HG03558 (cell line): ENCODE results near the gene RCAN2.
"Not testable (repeated sequence)": the region's sequence is repeated elsewhere in the genome, so short reads cannot be mapped to it uniquely, and the experiment has no call there.

Source experiments
- ATAC-seq: cut with Tn5 transposase; IDR thresholded peaks from one replicate; pipeline ENCODE4 v1.9.1; 2021; ENCODE audit warnings: moderate number of reproducible peaks; ENCODE audit not compliant: unreplicated experiment; ENCODE audit errors: extremely low read depth

Gene RCAN2

DNA sequence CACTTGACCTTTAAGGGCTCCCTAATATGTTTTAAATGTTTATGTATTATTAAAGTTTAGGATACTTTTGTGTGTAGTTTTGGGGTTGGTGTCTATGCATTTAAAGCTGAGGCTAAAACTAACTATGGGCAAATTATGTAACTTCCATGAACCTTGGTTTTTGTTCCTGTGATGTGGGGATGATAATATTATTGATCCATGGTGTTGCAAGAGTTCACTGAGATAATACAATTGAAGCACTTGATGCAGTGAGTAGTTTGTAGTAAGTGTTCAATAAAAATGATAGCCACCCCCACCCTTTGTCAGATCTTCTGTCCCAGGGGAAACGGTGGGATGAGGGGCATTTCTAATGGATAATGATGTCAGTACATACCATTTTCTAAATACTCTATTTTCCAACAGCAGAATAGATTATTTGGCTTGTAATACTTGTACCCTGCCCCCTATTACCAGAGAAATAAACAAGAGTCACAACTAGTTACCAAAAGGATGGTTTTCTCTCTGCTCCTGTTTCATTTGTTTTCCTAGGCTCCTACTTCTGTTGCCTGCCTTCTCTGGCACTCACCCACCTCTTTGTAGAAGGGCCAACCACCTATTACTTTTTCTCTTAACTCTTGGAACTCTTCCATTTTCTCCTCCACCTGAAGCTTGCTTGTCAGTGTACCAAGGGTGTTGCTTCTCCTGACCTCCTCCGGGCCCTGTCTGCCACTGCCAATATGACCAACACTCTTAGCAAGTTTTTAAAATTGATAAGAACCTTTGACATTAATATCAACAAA, 97.9 kb downstream of the RCAN2 start:
- ATAC-seq = no peak

DNA sequence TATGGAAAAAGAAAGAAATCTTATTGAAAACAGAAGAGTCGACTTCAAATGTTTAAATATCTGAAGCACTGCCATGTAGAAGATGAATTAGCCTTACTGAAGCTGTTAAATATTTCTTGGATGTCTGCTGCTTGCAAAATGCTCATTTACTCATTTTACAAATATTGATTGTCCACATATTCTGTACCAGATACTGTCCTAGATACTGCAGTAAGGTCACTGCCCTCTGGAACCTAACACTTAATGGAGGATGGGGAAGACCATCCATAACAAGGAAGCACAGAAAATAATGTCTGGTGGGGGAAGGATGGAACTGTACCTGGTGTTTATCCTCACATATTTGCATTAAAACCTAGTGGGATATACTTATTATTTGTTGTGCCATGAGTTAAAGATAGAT, 99.0 kb downstream of the RCAN2 start:
- ATAC-seq = no peak

- no peak for ATAC-seq
These were observed 100.9 kb downstream of the RCAN2 start for GRCh38 chr6:46390153-46390876.

- not testable (repeated sequence) for ATAC-seq
These were observed 103.5 kb downstream of the RCAN2 start for GRCh38 chr6:46387728-46388127.

DNA sequence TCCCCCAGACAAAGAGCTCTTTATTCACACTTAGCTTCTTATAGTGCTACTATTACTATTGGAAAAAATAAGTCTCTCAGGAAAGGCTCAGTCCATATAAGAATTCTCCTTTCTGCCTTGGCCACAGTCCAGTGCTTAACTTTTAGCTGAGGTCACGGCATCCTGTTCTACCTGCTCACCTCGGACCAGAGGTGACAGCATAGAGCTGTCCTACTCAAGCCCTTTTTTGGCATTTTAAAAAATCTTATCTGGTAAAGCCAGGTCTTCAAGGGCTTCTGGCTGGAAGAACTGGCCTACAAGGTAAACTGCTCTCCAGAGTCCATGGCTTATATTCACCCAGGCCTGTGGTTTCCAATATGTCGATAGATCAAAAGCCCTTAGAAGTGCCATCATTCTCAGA, 109.7 kb downstream of the RCAN2 start:
- no peak for ATAC-seq

- no peak for ATAC-seq
These were observed 110.2 kb downstream of the RCAN2 start for GRCh38 chr6:46381057-46381456.

GRCh38 chr6:46380152-46380807, 111.0 kb downstream of the RCAN2 start:
- ATAC-seq = no peak

GRCh38 chr6:46378882-46379416, 112.3 kb downstream of the RCAN2 start:
- ATAC-seq = no peak

- ATAC-seq = no peak
These were observed 112.9 kb downstream of the RCAN2 start for GRCh38 chr6:46378161-46378881.

GRCh38 chr6:46377209-46377608, 114.0 kb downstream of the RCAN2 start:
- no peak for ATAC-seq

DNA sequence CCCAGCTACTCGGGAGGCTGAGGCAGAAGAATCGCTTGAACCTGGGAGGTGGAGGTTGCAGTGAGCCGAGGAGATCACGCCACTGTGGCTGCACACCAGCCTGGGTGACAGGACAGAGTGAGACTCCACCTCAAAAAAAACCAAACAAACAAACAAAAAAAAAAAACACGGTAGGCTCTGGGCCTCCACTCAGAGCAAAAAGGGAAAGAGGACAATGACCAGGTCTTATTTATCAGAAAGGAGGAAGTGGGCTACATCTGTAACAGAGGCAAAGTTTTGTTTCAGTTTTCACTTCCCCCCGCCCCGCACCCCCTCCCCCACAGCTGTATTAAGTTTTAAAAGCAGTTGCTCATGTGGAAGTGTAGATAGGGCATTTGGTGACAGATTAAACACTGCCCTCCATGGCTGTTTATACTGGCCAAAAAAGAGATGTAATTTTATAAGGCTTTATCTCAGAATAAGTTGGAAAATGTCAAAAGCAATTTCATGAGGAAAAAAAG, 114.6 kb downstream of the RCAN2 start:
- peak; percentile 70 for ATAC-seq

- no peak for ATAC-seq
These were observed 120.6 kb downstream of the RCAN2 start for GRCh38 chr6:46370622-46371021.

DNA sequence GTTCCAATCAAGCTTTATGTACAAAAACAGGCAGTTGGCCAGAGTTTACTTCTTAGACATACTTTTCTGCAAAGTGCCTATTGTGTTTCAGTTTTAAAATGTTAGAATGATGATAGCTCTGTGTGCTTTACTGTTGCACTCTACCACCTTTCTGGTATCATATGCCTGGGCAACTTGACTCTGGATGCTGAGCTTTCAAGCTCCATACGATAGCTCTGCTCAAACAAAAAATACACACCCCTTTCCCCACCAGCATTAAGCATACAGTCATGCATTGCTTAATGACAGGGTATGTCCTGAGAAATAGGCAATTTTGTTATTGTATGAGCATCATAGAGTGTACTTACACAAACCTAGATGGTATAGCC, 123.1 kb downstream of the RCAN2 start:
- no peak for ATAC-seq

DNA sequence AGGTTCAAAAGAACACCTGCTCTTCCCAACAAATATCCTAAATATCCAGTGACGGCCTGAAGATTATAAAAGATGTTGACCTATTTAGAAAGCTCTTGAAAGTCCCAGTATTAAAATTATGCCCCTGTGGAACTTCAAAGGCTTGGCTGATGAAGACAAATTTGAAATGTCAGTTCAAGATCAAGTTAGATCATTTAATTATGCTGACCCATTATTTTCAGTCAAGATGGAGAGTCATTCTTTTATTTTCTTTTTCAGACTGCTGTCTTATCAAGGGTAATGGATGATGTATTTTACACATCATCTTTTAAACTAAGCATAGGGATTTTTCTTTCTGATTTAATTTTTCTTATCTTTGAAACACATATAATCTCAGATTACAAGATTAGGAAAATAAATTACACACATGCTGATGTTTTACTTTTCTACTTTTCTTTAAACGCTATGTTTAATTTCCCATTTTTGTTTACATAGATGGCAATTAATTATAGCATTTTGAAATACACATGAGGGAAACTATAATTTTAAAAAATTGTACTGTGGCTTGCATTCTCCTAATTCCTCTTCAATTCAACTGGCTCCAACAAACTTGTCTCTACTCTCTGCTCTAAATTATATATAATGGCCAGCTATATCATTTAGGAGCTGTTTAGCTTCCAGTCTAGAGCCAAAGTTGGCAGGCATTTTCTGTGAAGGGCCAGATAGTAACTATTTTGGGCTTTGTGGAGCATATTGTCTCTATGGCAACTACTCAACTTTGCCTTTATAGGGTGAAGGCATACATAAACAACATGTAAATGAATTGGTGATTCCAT, 123.7 kb downstream of the RCAN2 start:
- ATAC-seq = no peak

DNA sequence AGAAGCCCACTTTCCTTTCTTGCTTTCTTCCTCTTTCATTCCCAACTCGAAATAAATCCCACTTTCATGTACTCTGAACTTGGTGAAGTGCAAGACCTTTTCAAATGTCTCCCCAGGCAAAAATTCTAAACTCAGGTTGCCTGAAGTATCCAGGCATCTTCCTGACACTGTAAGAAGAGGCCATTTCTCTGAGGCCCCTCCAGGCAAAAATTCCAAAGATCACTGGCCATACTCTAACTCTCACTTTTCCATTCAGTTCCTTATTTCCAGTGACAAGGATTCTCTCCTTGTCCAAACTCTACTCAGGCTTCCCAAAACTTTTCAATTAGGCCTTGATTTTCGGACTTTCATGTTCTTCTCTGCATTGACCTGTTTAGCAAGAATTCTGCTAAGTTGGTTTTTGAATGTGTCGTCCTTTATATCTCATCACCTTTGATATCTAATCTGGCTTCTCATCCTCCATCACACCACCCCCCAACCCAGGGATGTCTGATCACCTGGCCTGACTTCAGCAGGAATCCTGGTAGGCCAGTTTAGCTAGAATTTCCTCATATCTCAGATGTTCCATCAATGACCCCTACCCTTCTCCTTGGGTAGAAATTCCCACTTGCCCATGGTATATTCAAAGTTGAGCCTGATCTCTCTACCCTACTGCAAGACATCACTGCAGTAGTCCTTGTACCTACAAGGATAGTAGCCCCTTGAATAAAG, 124.9 kb downstream of the RCAN2 start:
- ATAC-seq = no peak

DNA sequence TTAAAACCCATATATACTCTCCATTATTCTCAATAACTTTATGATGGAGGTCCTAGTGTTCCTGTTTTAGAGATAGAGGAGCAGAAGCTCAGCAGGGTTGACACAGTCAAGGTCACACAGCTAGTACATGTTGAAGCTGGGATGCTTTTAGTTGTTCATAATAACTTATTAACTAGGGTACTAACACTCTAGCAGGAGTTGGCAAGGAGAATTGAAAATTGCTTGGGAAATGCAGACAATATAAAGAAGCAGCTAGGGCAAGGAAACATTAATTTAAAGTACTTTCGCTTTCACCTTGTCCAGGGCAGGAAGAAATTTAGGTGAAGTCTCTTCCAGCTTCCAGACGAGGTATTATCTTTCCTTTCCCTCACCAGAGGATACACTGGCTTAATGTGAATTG, 133.7 kb downstream of the RCAN2 start:
- no peak for ATAC-seq

GRCh38 chr6:46356543-46356942, 134.7 kb downstream of the RCAN2 start:
- no peak for ATAC-seq

DNA sequence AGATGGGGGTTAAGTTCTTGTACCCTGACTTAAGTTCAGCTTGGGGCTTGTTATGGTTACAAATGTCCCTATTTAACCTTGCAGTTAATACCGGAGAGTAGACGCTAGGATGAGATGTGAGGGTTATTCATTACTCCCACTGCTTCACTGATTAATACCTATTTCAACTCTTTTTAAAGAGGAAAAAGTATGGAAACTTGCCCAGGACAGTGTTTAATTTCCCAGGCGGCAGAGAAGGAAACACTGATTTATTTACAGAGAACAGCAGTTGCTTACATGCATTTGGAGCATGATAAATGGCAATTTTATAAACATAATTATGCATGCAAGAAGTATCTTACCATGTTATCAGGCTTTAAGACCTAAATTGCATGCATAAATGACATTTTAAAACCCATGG, 137.7 kb downstream of the RCAN2 start:
- ATAC-seq = no peak
